ENCODE measurements around the gene RGS7. TPM values are rescaled to one million over a fixed set of nuclear protein-coding genes. Genes with fewer than 3 reads are reported as not detected.

The RGS7 gene
- total RNA-seq, 1 experiment from 2014 or later, result 1.5 TPM

- no peak overlapping the region for H2BK12ac ChIP-seq (ENCODE audit: insufficient read length, low read depth, low read length)
- H2BK20ac ChIP-seq (ENCODE audit: low read depth, low read length, poor library complexity, severe bottlenecking), result no peak overlapping the region
- Mint-ChIP-seq H3K27me3 (ENCODE audit: low read depth) (peaks cover 16% of the 10 kb centered on the region), H3K36me3 (ENCODE audit: insufficient read depth in 1 of 3, low read depth in 3 of 3) (no peaks in the 10 kb centered on the region; a peak in 1 of 7 replicates), H3K9me3 (no peaks in the 10 kb centered on the region), H3K27ac (no peak overlapping the region), H3K4me3 (no peak overlapping the region), H3K4me1 (peaks cover 4 to 8% of the 10 kb centered on the region in 2 experiments)
- WGBS (ENCODE audit: extremely low coverage, insufficient read length, low lambda C conversion rate), result no CpG with 5 or more reads among the region's 2 CpGs
- no peaks in the 10 kb centered on the region for H3K79me1 ChIP-seq (ENCODE audit: insufficient read depth, low read depth, low read length, poor library complexity, severe bottlenecking)
- H3K79me2 ChIP-seq (ENCODE audit: insufficient read depth, low read length), result no peaks in the 10 kb centered on the region
- H2BK15ac ChIP-seq (ENCODE audit: low read depth, low read length), result no peak overlapping the region
- no peak overlapping the region for H4K8ac ChIP-seq (replicated peaks; ENCODE audit: insufficient read length, low read depth, low read length)
- peaks cover 3% of the 10 kb centered on the region for H4K20me1 ChIP-seq (ENCODE audit: control insufficient read depth, insufficient read depth, insufficient read length)
- no peak for DNase-seq
- no peak for TF ChIP-seq CTCF (conservative IDR thresholded peaks at IDR 0.05)
- no peak overlapping the region for H2AFZ ChIP-seq (ENCODE audit: low read length)
- H2AK5ac ChIP-seq (ENCODE audit: insufficient read length, low read length), result no peak overlapping the region
- no peak overlapping the region for H4K91ac ChIP-seq (ENCODE audit: insufficient read length, low read depth, low read length)
- no peak overlapping the region for H3K14ac ChIP-seq (ENCODE audit: insufficient read depth, low read length)
- no peak overlapping the region for H3K9ac ChIP-seq (ENCODE audit: extremely low read depth, insufficient read length, low read length)
- no peak overlapping the region for H3K4ac ChIP-seq (ENCODE audit: low read depth, low read length)
- H3T11ph ChIP-seq (ENCODE audit: low read length), result no peak overlapping the region
- no peak overlapping the region for H3K56ac ChIP-seq (ENCODE audit: insufficient read length, low read depth, low read length)
- H3K23ac ChIP-seq (ENCODE audit: insufficient read length, low read depth, low read length), result no peak overlapping the region
- peaks cover 3% of the 10 kb centered on the region; the same call in 1 of the 2 replicates for H3K27me3 ChIP-seq (ENCODE audit: insufficient read depth, low read length)
- H3K18ac ChIP-seq (ENCODE audit: insufficient read length, low read depth, low read length), result no peak overlapping the region
- H3K4me2 ChIP-seq (ENCODE audit: insufficient read depth, insufficient read length, low read length), result no peak overlapping the region
- no peak overlapping the region for H2BK120ac ChIP-seq (ENCODE audit: low read depth, low read length, poor library complexity, severe bottlenecking)
- no peak overlapping the region for H2BK5ac ChIP-seq (ENCODE audit: insufficient read length, low read length)
- peaks cover 4% of the 10 kb centered on the region for H3K23me2 ChIP-seq (ENCODE audit: insufficient read length, low read depth, low read length, poor library complexity, severe bottlenecking)
- H3K9me3 ChIP-seq (ENCODE audit: control insufficient read depth, low read depth, low read length), result no peaks in the 10 kb centered on the region
- no peak overlapping the region for H3K27ac ChIP-seq (ENCODE audit: insufficient read length, low read depth, low read length)
- no peaks in the 10 kb centered on the region for H3K4me1 ChIP-seq (ENCODE audit: insufficient read depth, low read length)
- no peak overlapping the region for H4K5ac ChIP-seq (ENCODE audit: insufficient read length, low read depth, low read length)
Observed at GRCh38 chr1:241352401-241352800, 4.6 kb downstream of the RGS7 start.
